ENCODE data around the gene C16orf54. TPM values are rescaled to one million over a fixed set of nuclear protein-coding genes. Genes with fewer than 3 reads are reported as not detected.
"Not testable (repeated sequence)": the region's sequence is repeated elsewhere in the genome, so short reads cannot be mapped to it uniquely, and the experiment has no call there.

The C16orf54 gene
- total RNA-seq, 1 donor from 2014 or later = 0.72 TPM

DNA sequence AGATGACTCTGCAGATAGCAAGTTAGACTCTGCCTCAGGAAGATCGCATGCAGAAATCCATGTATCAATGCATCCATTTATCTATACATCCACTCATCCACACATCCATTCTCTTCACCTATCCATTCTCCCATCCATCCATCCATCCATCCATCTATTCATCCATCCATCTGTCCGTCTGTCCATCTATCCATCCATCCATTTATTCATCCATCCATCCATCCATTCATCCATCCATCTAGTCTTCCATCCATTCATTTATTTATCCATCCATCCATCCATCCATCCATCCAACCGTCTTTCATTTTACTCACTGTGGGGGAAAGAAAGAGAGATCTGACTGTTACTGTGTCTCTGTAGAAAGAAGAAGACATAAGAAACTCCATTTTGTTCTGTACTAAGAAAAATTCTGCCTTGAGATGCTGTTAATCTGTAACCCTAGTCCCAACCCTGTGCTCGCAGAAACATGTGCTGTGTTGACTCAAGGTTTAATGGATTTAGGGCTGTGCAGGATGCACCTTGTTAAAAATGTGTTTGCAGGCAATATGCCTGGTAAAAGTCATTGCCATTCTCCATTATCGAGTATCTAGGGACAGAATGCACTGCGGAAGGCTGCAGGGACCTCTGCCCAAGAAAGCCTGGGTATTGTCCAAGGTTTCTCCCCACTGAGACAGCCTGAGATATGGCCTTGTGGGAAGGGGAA is 5.7 kb downstream of the C16orf54 start:
- not testable (repeated sequence) for DNase-seq

DNA sequence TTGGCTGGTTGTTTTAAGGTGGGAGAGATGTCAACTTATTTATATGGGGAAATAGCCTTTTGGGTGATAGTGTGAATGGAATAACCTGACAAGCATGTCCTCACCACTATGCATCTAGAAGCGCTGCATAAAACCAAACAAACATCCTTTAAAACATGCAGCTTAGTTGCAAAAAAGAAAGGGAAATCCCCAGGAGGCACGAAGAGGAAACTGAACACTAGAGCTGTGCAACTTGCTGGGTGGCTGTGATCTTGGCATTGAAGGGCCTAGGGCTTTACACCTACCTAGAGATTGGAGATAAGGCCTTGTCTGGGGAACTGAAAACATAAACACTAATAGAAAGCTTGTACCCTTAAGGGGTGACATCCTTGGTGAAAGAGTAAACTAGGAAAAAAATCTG is 7.3 kb downstream of the C16orf54 start:
- DNase-seq = no peak

DNA sequence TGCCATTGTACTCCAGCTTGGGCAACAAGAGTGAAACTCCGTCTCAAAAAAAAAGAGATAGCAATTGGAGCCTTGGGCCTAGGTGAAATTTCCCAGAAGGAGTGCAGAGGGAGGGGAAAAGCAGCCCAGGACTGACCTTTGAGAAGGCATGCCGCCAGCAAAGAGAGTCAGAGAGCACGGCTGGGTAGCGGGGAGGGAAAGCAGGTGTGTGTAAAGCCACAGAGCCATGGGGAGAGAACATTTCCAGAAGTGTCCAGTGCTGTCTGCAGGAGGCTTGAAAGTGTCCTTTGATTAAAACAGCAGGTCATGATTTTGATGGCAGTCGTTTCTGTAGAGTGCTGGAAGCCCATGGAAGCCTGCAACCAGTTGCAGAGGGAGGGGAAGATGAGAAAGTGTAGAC is 8.1 kb downstream of the C16orf54 start:
- no peak for DNase-seq

DNA sequence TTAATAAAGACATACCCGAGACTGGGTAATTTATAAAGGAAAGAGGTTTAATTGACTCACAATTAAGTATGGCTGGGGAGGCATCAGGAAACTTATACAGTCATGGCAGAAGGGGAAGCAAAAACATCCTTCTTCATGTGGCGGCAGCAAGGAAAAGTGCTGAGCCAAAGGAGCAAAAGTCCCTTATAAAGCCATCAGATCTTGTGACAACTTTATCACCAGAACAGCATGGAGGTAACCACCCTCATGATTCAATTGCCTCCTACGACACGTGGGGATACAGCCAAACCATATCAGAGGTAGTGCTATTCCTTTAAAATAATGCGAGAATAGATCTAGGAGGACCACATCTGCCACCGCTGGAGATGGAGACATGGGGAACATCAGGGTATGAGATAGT is 9.0 kb downstream of the C16orf54 start:
- no peak for DNase-seq

DNA sequence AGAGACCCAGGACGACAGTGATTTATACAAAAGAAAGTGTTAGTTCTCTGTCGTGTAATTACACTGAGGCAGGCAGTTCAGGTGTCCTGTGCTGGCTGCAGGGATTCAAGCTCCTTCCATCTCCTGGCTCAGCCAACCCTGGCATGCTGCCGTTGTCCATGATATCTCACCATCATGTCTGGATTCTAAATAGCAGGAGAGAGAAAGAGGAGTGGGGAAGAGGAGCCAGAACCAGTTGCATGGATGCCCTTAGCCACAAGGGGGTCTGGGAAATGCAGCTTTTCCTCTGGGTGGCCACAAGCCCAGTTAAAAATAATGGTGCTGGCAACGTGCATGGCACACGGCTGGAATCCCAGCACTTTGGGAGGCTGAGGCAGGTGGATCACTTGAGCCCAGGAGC is 9.7 kb downstream of the C16orf54 start:
- no peak for DNase-seq

DNA sequence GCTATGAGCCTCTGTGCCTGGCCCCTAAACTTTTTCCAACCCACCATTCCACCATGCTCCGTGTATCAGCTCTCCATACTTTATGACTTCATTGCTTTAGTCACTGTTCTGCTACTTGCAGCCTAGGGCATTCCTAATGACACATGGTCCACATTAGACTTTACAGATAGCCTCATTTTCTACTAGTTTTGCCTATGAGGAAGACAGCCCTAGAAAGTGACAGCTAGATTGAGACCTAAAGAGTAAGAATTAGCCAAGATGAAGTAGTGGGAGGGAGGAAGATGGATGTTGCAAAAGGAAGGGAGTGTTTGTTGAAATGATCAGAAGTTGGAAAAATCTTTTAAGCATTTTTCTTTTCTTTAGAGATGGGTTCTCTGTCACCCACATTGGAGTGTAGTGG is 11.0 kb downstream of the C16orf54 start:
- DNase-seq = no peak

DNA sequence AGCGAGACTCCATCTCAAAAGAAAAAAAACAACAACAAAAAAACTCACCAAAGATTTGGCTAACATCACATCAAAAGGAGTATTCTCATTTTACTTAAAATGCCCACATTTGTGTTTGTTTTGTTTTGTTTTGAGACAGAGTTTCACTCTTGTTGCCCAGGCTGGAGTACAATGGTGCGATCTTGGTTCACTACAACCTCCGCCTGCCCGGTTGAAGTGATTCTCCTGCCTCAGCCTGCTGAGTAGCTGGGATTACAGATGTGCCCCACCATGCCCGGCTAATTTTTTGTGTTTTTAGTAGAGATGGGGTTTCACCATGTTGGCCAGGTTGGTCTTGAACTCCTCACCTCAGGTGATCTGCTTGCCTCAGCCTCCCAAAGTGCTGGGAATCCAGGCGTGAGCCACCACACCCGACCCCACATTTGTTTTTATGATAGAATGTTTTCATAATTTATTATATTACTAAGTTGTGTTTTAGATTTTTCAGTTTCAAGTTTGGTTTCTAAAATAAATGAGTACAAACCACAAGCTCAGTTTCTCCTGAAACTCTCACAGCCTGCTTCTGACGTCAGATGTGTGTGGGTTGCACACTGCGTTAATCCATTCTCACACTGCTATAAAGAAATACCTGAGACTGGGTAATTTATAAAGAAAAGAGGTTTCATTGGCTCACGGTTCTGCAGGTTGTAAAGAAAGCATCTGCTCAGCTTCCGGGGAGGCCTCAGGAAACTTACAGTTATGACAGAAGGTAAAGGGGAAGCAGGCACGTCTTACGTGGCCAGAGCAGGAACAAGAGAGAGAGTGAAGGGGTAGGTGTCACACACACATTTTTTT is 13.8 kb downstream of the C16orf54 start:
- not testable (repeated sequence) for DNase-seq

DNA sequence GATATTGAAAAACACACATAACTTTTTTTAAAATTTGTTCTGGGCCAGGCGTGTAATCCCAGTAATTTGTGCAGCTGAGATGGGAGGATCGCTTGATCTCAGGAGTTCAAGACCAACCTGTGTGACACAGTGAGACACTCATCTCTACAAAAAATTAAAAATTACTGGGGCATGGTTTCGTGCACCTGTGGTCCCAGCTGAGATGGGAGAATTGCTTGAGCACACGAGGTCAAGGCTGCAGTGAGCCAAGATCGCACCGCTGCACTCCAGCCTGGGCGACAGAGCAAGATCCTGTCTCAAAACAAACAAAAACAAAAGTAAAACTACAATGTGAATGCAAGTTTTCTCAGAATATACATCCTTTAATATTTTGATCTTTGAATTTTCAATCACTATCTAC is 15.1 kb downstream of the C16orf54 start:
- no peak for DNase-seq

DNA sequence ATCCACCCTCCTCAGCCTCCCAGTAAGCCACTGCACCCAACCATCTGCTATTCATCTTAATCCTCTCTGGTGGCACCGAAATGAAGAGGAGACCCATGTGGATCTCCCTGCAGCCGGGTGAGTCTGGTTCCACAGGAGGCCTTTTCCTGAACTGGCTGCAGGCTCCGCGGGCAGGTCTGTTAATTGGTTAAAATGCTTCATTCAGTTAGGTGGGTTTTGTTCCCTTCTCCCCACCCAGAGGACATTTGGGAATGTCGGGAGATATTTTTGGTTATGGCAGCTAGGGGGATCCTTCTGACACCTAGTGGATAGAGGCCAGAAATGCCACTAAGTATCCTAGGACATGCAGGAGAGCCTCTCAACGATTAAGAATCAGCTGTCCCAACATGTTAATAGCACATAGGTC is 16.7 kb downstream of the C16orf54 start:
- DNase-seq = peak; percentile 70

DNA sequence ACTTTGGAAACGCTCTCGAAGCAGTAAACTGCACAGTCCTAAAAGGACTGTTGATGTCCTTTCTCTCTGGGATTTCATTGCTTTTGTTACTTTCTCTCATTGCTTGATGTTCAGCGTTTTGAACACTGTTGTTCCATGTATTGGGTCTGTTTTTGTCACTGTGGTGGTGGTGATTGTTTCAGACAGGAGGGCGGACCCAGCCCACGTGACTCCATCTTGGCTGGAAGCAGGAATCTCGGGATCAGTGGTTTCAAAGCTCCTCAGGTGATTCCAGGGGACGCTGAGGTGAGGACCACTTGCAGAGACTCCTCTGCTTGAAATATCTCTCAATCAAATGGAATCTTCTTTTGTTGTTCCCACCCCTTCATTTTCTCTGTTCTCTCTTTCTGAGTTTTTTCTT is 18.3 kb downstream of the C16orf54 start:
- DNase-seq = no peak

DNA sequence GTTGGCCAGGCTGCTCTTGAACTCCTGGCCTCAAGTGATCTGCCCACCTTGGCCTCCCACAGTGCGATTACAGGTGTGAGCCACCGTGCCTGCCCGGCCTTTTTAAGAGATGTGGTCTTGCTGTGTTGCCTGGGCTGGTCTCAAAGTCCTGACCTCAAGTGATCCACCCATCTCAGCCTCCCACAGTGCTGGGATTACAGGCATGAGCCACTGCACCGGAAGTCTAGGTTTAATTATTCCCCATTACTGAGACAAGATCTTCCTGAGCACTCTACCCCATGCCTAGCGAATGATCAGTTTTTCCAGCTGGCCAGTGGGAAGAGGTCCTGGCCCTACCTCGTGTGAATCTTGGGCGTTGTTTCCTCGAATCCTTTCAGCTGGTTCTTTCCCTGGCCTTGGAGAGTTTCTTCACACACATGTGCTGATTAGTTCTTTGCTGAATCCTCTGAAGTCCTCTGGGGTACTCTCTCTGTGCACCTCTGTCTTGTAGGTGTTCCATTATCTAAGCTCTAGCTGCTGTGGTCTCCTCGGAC is 18.9 kb downstream of the C16orf54 start:
- no peak for DNase-seq

DNA sequence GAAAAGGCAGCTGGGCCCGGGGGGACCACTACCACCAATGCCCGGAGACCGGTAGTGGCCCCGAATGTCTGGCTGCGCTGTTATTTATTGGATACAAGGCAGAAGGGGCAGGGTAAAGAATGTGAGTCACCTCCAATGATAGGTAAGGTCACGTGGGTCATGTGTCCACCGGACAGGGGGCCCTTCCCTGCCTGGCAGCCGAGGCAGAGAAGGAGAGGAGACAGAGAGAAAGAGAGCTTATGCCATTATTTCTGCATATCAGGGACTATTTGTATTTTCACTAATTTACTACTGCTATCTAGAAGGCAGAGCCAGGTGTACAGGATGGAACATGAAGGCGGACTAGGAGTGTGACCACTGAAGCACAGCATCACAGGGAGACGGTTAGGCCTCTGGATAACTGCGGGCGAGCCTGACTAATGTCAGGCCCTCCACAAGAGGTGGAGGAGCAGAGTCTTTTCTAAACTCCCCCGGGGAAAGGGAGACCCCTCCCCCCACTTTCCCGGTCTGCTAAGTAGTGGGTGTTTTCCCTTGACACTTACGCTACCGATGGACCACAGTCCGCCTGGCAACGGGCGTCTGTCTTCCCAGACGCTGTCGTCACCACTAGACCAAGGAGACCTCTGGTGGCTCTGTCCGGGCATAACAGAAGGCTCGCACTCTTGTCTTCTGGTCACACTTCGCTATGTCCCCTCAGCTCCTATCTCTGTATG is 24.5 kb downstream of the C16orf54 start:
- DNase-seq = peak; percentile 78

DNA sequence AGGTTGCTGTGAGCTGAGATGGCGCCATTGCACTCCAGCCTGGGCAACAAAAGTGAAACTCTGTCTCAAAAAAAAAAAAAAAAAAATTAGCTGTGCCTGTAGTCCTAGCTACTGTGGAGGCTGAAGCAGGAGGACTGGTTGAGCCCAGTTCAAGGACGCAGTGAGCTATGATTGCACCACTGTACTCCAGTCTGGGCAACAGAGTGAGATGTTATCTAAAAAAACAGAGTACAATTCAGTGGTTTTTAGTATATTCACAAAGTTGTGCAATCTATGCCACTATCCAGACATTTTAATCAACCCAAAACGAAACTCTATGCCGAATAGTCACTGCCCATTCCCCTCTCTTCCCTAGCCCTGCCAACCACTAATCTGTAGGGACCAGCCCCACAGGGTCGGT is 25.1 kb downstream of the C16orf54 start:
- no peak for DNase-seq

DNA sequence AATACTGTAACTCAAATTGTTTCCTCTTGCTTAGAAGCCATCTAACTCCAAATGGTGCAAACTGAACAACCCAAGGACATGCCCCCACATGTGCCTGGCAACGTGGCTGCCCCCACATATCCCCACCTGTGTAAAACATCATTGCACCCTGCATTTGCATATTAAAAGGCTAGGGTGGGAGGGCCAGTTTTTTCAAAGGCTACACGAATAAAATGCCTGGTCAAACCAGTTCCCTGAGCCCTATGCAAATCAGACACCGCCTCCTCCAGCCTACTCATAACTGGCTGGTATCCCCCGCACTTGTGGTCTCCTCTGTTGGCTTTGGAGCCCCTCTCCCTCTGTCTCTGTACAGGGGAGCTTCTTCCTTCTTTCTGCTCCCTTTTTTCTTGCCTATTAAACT is 26.7 kb downstream of the C16orf54 start:
- DNase-seq = no peak

DNA sequence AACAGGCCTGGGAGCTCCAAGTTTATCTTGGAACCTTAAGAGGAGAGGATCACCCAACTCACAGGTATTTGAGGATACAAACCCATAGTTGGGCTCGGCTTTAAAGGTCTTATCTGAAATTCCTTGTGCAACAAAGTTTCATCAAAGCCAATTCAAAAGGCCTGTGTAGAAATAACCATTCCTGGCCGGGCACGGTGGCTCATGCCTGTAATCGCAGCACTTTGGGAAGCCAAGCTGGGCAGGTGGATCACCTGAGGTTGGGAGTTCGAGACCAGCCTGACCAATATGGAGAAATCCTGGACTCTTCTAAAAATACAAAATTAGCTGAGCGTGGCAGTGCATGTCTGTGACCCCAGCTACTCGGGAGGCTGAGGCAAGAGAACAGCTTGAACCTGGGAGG is 28.7 kb downstream of the C16orf54 start:
- DNase-seq = no peak

DNA sequence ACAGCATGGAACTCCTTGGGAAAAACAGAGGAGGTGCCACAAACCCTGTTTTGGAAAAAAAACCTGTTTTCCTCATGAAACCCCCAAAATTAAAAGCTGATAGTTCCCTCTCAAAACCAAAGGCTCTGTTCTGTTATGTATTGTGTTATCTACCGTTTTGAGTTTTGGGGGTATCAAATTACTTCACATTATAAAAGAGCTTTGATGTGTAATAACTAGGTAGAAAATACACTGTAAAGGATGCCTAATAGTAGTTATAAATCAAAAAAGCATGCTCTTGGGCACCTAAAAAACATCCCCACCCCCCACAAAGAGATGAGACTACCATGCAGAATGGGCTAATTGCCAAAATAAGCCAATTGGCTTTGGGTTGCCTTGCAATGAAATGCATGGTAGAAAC is 30.8 kb downstream of the C16orf54 start:
- DNase-seq = no peak

DNA sequence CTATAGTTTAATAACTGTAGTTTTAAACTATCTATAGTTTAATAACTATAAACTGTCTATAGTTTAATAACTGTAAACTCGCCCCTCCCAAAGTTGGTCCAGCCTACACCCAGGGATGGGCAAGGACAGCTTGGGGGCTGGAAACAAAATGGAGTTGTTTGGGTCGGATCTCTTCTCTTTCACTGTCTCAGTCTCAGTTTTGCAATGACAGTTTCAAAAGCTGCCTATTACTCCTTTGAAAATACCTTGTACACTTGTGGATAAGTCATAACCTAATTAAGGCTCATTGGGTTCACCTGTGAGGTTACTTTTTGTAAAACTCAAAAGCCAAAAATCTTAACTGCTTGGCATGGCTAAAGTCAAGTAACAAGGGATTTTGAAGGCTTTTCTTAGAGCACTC is 31.4 kb downstream of the C16orf54 start:
- DNase-seq = no peak

DNA sequence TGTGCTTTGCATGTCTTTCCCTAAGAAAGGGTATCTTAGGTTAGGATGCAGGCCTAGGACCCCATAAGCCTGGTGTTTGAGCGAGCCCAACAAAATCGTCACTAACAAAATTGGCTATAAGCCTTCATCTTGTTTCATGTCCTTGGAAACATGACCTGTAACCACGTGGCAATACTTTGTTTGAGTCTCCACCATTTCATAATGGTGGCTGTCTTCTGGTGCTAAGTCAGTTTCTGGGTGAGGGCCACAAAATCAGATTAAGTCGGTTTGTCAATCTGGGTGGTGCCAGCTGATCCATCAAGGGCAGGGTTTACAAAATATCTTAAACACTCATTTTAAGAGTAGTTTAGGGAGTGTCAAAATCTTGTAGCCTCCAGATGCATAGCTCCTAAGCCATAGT is 33.0 kb downstream of the C16orf54 start:
- no peak for DNase-seq

DNA sequence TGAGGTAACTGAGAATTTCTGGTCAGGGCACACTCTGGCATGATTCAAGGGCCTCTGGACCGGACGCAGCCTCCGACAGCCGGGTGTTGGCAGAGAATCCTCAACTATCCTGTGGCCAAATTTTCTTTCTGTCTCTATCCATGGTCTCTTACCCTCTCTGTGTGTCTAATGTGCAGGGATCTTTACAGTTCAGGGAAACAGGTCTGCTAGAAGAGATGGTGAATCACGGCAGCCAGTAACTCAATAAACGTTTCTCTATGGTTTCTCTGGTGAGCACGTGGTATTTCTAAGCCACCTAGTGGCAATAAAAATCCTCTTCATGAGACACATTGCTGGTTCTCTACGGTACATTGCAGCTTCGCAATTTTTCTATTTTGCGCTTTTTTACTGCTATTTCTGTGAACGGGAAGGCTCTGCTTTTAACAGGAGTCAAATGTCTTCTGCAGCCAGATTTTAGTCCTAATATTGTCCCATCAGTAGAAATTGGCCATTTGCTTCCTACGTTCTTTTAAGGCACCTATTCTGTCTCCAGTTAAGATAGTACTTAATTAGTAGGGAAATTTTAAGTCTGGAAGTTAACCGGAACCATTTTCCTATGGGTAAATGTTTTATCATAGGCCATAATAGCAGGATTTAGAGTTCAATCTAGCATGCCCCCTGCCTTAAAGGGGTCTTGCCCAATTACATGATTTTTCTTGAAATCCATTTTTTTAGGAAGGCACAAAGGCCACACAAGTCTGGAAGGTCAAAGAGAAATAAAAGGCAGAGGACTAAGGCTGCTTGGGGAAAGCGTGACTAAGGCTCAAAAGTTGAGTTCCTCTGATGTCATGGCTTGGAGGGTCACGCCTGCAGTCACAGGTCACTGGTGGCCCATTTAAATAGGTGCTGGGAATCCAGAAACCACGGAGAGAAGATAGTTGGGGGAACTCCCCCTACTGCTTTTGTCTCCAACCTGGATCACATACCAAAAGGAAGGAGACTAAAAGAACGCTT is 35.3 kb downstream of the C16orf54 start:
- peak; percentile 79 for DNase-seq

DNA sequence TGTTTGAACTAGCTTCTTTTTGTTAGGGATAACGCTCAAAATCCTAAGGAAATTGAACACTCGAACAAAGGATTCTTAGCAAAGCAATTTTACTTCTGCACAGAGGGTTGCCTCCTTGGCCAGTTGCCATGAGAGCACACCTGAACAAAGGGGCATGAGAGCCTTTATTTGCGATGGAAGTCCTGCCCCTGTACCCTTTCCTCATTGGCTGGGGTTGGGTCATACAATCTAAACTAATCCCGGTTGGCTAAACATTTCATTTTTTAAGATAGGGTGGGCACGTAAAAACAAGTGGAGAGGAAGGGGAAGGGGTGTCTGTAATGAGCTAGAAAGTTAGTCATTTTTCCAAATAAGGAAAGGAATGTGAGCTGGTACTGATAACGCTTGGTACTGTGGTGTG is 36.1 kb downstream of the C16orf54 start:
- DNase-seq = not testable (repeated sequence)

DNA sequence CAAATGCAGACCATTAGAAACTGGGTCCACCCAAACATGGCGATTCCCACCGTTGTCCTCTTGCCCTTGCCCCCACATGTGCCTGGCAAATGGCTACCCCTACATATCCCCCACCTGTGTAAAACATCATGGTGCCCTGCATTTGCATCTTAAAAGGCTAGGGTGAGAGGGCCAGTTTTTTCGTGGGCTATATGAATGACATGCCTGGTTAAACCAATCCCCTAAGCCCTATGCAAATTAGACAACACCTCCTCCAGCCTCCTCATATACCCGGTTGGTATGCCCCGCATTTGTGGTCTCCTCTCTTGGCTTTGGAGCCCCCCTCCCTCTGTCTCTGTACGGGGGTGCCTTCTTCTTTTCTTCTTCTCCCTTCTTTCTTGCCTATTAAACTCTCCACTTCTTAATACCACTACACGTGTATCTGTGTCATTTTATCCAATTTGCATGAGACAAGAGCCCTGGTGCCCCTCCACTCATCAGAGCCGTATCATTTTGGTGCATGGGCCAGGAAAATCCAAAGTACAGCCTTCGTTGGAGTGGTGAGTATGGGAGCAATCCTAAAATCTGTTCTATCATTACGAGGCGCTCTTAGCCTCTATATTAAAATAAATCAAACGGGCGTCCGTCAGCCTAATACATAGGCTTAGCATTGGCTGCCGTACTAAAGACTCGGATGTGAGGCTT is 36.7 kb downstream of the C16orf54 start:
- no peak for DNase-seq
